ENCODE results near the gene PCCA.

GRCh38 chr13:100528353-100528752 lies 439.5 kb downstream of the PCCA start:
- TF ChIP-seq EZH2 (IDR thresholded peaks at IDR 0.05; ENCODE audit: borderline replicate concordance, low read depth, low read length, severe bottlenecking) (no peak), CTCF (IDR thresholded peaks at IDR 0.05; ENCODE audit: borderline replicate concordance, extremely low read depth, low read length, poor library complexity, severe bottlenecking) (no peak)

Measured in DND-41 (cell line).